ENCODE results near the gene MEGF11. TPM values are rescaled to one million over a fixed set of nuclear protein-coding genes. Genes with fewer than 3 reads are reported as not detected.

Gene MEGF11
- total and polyA plus RNA-seq, 7 donors: 0.04 to 0.05 TPM; not detected in 5

- H3K27ac ChIP-seq: no peak overlapping the region
- no peak for TF ChIP-seq CTCF (IDR thresholded peaks at IDR 0.05)
- intact Hi-C loops (cut with DNase I): no loop called here
- DNase-seq: no peak
- no peaks in the 10 kb centered on the region for H3K9me3 ChIP-seq
- no peak overlapping the region for H3K4me3 ChIP-seq
- no peaks in the 10 kb centered on the region for H3K36me3 ChIP-seq (ENCODE audit: insufficient read depth in 1 of 2, low read depth in 1 of 2)
- no peak for ATAC-seq
- H3K27me3 ChIP-seq (ENCODE audit: insufficient read depth in 3 of 3, low read length in 2 of 3): no peaks in the 10 kb centered on the region
- WGBS, 3 donors: 81 to 87% (median 86%) methylated on average over 10 of the region's 10 CpGs
- no peaks in the 10 kb centered on the region for H3K4me1 ChIP-seq
Observed at GRCh38 chr15:66133247-66133885, 120.2 kb downstream of the MEGF11 start.

- no peak for ATAC-seq
- H3K9me3 ChIP-seq: no peaks in the 10 kb centered on the region
- no peaks in the 10 kb centered on the region for H3K36me3 ChIP-seq (ENCODE audit: insufficient read depth in 1 of 2, low read depth in 1 of 2)
- 33 to 44% (median 38%) methylated on average over 5 of the region's 5 CpGs for WGBS, 3 donors
- no peaks in the 10 kb centered on the region for H3K4me1 ChIP-seq
- no peak overlapping the region for H3K27ac ChIP-seq
- intact Hi-C loops (cut with DNase I): no loop called here
- no peak for TF ChIP-seq CTCF (IDR thresholded peaks at IDR 0.05)
- no peak for DNase-seq
- H3K4me3 ChIP-seq: no peak overlapping the region
- no peaks in the 10 kb centered on the region for H3K27me3 ChIP-seq (ENCODE audit: insufficient read depth in 3 of 3, low read length in 2 of 3)
Observed at GRCh38 chr15:66132251-66132816, 121.2 kb downstream of the MEGF11 start.

- DNase-seq: no peak
- Histone ChIP-seq H3K4me3 (no peak overlapping the region), H3K36me3 (ENCODE audit: insufficient read depth in 1 of 2, low read depth in 1 of 2) (no peaks in the 10 kb centered on the region), H3K27ac (no peak overlapping the region), H3K4me1 (no peaks in the 10 kb centered on the region), H3K9me3 (no peaks in the 10 kb centered on the region), H3K27me3 (ENCODE audit: insufficient read depth in 3 of 3, low read length in 2 of 3) (no peaks in the 10 kb centered on the region)
- no peak for TF ChIP-seq CTCF (IDR thresholded peaks at IDR 0.05)
- intact Hi-C loops (cut with DNase I): no loop called here
- ATAC-seq: no peak
- 80 to 85% (median 81%) methylated on average over 6 of the region's 6 CpGs for WGBS, 3 donors
Observed at GRCh38 chr15:66131831-66132230, 121.7 kb downstream of the MEGF11 start.

- no peak overlapping the region for H3K4me3 ChIP-seq
- H3K9me3 ChIP-seq: no peaks in the 10 kb centered on the region
- intact Hi-C loops (cut with DNase I): no loop called here
- H3K4me1 ChIP-seq: no peaks in the 10 kb centered on the region
- H3K27me3 ChIP-seq (ENCODE audit: insufficient read depth in 3 of 3, low read length in 2 of 3): no peaks in the 10 kb centered on the region
- TF ChIP-seq CTCF (IDR thresholded peaks at IDR 0.05): no peak
- DNase-seq: no peak
- ATAC-seq: no peak
- 78 to 90% (median 79%) methylated on average over 4 of the region's 4 CpGs for WGBS, 3 donors
- H3K36me3 ChIP-seq (ENCODE audit: insufficient read depth in 1 of 2, low read depth in 1 of 2): no peaks in the 10 kb centered on the region
- no peak overlapping the region for H3K27ac ChIP-seq
Observed at GRCh38 chr15:66131200-66131599, 122.3 kb downstream of the MEGF11 start.
